HL-60 (cell line): ENCODE data around the gene NCF1.
"Not testable (repeated sequence)": the region's sequence is repeated elsewhere in the genome, so short reads cannot be mapped to it uniquely, and the experiment has no call there.

Source experiments
- CTCF ChIP-seq: IDR thresholded peaks from one replicate; pipeline ENCODE4 v1.5.1; 2011; ENCODE audit warnings: low read length, control low read depth, inconsistent platforms; ENCODE audit not compliant: insufficient read depth
- GABPA ChIP-seq: IDR thresholded peaks from 2 replicates; pipeline ENCODE4 v1.6.1; 2012; ENCODE audit warnings: low read depth
- POLR2AphosphoS5 ChIP-seq: IDR thresholded peaks from 2 replicates; pipeline ENCODE4 v1.6.1; 2012; ENCODE audit warnings: low read depth

GRCh38 chr7:74772093-74772492, 1.7 kb upstream of the NCF1 start:
- not testable (repeated sequence) for TF ChIP-seq CTCF, POLR2AphosphoS5, GABPA
